Measurements from ENCODE around the gene CHST11.

DNA sequence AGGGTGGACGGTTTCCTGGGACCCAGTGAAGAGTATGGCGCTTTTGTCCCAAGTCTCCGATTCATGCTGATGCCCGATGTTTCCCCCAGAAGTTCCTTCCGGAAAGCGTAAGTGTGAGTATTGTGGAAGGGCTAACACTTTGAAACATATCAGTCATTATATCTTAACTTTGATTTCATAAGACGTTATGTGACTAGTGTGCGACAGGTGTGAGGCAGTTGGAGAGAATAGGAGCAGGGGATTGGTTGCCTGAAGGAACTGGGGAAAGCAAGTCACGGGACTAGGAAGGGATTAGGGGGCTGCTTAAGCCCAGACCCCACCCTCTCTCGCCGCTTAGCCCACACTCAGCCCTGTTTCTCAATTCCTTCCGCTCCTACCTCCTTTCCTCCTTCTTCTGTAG, 154.9 kb downstream of the CHST11 start:
- TF ChIP-seq POLR2A (IDR thresholded peaks at IDR 0.05; ENCODE audit: low read depth, low read length) (no peak), PAX5 (IDR thresholded peaks at IDR 0.05; ENCODE audit: insufficient read depth, low read length, severe bottlenecking) (no peak), POLR2AphosphoS5 (IDR thresholded peaks at IDR 0.05; ENCODE audit: low read depth, low read length) (no peak), SPI1 (IDR thresholded peaks at IDR 0.05; ENCODE audit: low read depth, low read length) (no peak), TAF1 (IDR thresholded peaks at IDR 0.05; ENCODE audit: low read depth, low read length) (no peak)
